Choroid plexus epithelial cell (primary cell): Measurements from ENCODE around the gene C1QC.

Source experiments
- DNase-seq: peaks from one replicate; pipeline ENCODE4 v3.0.0-alpha.2; 2010; ENCODE audit warnings: low read depth
- H3K4me3 ChIP-seq: 2 replicates; pipeline ENCODE4 v1.5.1; 2011; ENCODE audit warnings: low read depth, mild to moderate bottlenecking, control low read depth, low read length, moderate library complexity
- CTCF ChIP-seq: conservative IDR thresholded peaks from 2 replicates; pipeline ENCODE4 v1.5.1; 2011; ENCODE audit warnings: low read depth, mild to moderate bottlenecking, control low read depth, inconsistent platforms, low read length, moderate library complexity

The C1QC gene

DNA sequence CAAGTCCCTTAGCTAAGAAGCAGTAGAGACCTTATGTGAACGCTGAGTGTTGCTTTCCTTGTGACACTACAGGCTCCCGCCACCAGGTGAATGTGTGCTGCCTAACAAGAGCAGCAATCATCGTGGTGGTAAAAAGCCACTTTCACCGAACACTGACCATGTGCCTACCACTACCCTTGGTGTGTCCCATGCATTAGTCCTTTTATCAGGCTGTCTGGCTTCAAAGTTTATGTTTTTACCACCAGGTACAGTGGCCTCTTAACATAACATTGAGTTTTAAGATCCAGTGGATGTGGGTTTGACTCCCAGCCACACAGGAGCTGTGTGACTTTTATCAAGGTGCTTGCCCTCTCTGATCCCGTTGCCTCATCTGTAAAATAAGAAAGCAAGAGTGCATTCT, 11.3 kb downstream of the C1QC start:
- TF ChIP-seq CTCF = peak; percentile 22
- H3K4me3 ChIP-seq = no peak overlapping the region

DNA sequence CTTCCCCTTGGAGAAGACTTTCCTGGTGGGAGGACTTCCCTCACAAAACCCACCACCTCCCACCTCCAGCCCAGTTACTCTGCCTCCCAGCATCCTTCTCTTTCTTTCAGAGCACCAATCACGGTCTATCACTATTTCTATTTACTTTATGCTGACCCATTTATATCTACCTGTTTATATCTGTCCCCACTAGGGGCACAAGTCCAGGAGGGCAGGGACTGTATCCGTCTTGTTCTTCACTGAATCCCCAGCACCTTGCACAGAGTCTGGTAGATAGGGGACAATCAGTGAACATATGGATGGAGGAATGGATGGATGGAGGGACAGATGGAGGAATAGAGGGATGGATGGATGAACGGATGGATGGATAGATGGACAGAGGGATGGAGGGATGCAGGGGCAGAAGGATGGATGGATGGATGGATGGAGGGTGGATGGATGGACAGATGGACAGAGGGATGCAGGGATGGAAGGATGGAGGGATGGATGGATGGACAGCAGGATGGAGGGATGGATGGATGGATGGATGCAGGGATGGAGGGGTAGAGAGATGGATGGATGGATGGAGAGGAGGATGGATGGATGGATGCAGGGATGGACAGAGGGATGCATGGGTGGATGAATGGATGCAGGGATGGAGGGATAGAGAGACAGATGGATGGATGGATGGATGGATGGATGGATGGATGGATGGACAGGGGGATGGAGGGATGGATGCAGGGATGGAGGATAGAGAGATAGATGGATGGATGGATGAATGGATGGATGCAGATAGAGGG, 15.1 kb downstream of the C1QC start:
- peak; percentile 8 for TF ChIP-seq CTCF
- DNase-seq = no peak
- no peak overlapping the region for H3K4me3 ChIP-seq

More for the DNA sequence above, 11.3 kb downstream of the C1QC start:
- DNase-seq = peak; percentile 12

- no peak for DNase-seq
- TF ChIP-seq CTCF = no peak
- no peak overlapping the region for H3K4me3 ChIP-seq
Measured at GRCh38 chr1:22660716-22661241, 17.3 kb downstream of the C1QC start.

GRCh38 chr1:22661880-22662279, 18.4 kb downstream of the C1QC start:
- H3K4me3 ChIP-seq = no peak overlapping the region
- no peak for TF ChIP-seq CTCF
- no peak for DNase-seq

- DNase-seq = peak; percentile 23
- TF ChIP-seq CTCF = no peak
- H3K4me3 ChIP-seq = no peak overlapping the region
Measured at GRCh38 chr1:22662318-22662717, 18.9 kb downstream of the C1QC start.

DNA sequence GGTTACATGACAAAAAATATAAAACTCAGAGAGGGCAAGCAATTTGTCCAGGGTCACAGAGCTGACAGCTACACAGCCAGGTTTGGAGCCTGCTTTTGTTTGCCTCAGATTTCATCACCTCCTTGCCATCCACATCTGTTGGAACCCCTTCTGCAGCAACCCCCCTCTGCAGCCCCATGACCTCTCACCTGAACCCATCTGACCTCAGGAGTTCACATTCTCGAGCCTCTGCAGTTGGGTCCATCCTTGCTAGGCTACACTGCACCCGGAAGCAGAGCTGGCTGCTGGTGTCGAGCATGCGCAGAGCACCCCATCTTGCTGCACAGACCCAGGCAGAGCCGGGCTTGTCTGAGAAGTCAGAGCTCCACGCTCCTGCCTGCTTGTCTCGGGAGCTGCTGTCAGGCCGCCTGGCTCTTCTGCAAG, 19.6 kb downstream of the C1QC start:
- TF ChIP-seq CTCF = no peak
- no peak overlapping the region for H3K4me3 ChIP-seq

GRCh38 chr1:22665752-22666151, 22.3 kb downstream of the C1QC start:
- DNase-seq = peak; percentile 65
- no peak overlapping the region for H3K4me3 ChIP-seq
- peak; percentile 82 for TF ChIP-seq CTCF

More for the DNA sequence above, 19.6 kb downstream of the C1QC start:
- DNase-seq = no peak
